DND-41 (cell line): Measurements from ENCODE around the gene TYMS.
A peak's percentile ranks its signal among the peaks of the same experiment; 100 is the strongest.

Experiments used
- ATAC-seq: fragments of 200-7000 bp; cut with Tn5 transposase; 3 replicates; pipeline ENCODE4 v1.9.1; 2021; ENCODE audit warnings: low read depth; ENCODE audit not compliant: insufficient read depth
- DNase-seq: peaks from one replicate; pipeline ENCODE4 v3.0.0-alpha.2; 2020
- H2AFZ ChIP-seq: 2 replicates; pipeline ENCODE4 v1.6.0; 2012; ENCODE audit warnings: low read depth, low read length
- H3K27ac ChIP-seq: 2 replicates; pipeline ENCODE4 v1.5.1; 2012; ENCODE audit warnings: low read length, inconsistent platforms
- H3K27me3 ChIP-seq: fragments of 200-600 bp; sonication (generic); 2 replicates; pipeline ENCODE4 v1.6.0; 2012; ENCODE audit warnings: low read length, mild to moderate bottlenecking, inconsistent platforms; ENCODE audit not compliant: insufficient read depth, poor library complexity
- H3K36me3 ChIP-seq: 2 replicates; pipeline ENCODE4 v1.5.1; 2012; ENCODE audit warnings: low read length, inconsistent platforms; ENCODE audit not compliant: insufficient read depth
- H3K4me1 ChIP-seq: 2 replicates; pipeline ENCODE4 v1.5.1; 2012; ENCODE audit warnings: mild to moderate bottlenecking, low read length; ENCODE audit not compliant: insufficient read depth
- H3K4me2 ChIP-seq: 2 replicates; pipeline ENCODE4 v1.6.0; 2012; ENCODE audit warnings: mild to moderate bottlenecking, moderate library complexity, low read length, inconsistent platforms; ENCODE audit not compliant: insufficient read depth
- H3K4me3 ChIP-seq, 2 experiments: fragments of 200-600 bp in 1 of 2; shearing (Covaris generic) in 1 of 2; 2 replicates each; pipeline ENCODE4 v1.5.1; 2012 to 2016; ENCODE audit warnings: inconsistent platforms in 2 of 2, low read length in 2 of 2, mild to moderate bottlenecking in 2 of 2, low read depth in 1 of 2, moderate library complexity in 1 of 2
- H3K79me2 ChIP-seq: 2 replicates; pipeline ENCODE4 v1.6.0; 2012; ENCODE audit warnings: low read length, inconsistent platforms; ENCODE audit not compliant: insufficient read depth
- H3K9ac ChIP-seq: 2 replicates; pipeline ENCODE4 v1.6.0; 2012; ENCODE audit warnings: low read depth, mild to moderate bottlenecking, inconsistent platforms, low read length, moderate library complexity
- H3K9me3 ChIP-seq: 2 replicates; pipeline ENCODE4 v1.5.1; 2012; ENCODE audit warnings: low read length, moderate library complexity, mild to moderate bottlenecking, inconsistent platforms; ENCODE audit not compliant: insufficient read depth, severe bottlenecking
- H4K20me1 ChIP-seq: 2 replicates; pipeline ENCODE4 v1.6.0; 2012; ENCODE audit warnings: low read length; ENCODE audit not compliant: insufficient read depth
- EZH2 ChIP-seq: IDR thresholded peaks from 3 replicates; pipeline ENCODE4 v1.6.1; 2012; ENCODE audit warnings: borderline replicate concordance, low read depth, mild to moderate bottlenecking, moderate library complexity, low read length, inconsistent platforms; ENCODE audit not compliant: severe bottlenecking
- TF ChIP-seq, protein P1 (sequence below): IDR thresholded peaks from 2 replicates; pipeline ENCODE4 v1.5.1; 2012; ENCODE audit warnings: borderline replicate concordance, low read length, moderate library complexity, mild to moderate bottlenecking; ENCODE audit not compliant: poor library complexity, severe bottlenecking; ENCODE audit errors: extremely low read depth

Gene TYMS

DNA sequence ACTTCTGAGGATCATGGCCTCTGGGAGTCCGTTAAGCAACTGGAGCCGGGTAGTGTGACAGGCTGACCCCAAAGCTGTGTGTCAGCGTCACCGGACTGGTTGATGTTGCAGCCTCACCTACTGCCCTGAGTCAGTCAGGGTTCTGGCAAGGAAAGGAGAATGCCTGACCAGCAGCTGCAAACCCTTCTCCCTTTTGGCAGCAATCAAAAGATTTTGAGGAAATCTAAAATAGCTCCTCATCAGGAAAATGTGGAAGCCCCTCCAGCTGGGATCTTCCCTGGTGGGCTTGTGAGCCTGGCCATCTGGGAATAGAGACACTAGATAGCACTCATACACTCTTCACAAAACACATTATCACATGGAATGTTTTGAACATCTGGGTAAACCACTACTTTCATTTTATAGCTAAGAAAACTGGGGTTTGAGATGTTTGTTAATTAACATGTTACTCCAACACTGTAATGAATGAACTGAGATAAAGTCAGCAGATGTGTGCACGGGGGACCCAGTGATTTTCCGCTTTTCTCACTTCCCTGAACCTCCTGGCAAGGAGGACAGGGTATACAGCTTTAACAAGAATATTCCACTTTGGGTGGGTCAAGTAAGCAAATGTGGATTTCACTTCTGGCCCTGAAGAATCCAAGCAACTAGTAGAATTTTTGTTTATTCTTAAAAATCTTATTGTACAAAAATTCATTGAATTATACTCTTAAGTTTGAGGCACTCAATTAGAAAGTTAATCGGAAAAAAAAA, 36.0 kb upstream of the TYMS start:
- no peak overlapping the region for H3K27ac ChIP-seq
- no peaks in the 10 kb centered on the region for H3K9me3 ChIP-seq
- H3K79me2 ChIP-seq: no peaks in the 10 kb centered on the region
- H2AFZ ChIP-seq: no peak overlapping the region
- H3K4me2 ChIP-seq: no peak overlapping the region
- no peaks in the 10 kb centered on the region for H4K20me1 ChIP-seq
- TF ChIP-seq, protein P1, sequence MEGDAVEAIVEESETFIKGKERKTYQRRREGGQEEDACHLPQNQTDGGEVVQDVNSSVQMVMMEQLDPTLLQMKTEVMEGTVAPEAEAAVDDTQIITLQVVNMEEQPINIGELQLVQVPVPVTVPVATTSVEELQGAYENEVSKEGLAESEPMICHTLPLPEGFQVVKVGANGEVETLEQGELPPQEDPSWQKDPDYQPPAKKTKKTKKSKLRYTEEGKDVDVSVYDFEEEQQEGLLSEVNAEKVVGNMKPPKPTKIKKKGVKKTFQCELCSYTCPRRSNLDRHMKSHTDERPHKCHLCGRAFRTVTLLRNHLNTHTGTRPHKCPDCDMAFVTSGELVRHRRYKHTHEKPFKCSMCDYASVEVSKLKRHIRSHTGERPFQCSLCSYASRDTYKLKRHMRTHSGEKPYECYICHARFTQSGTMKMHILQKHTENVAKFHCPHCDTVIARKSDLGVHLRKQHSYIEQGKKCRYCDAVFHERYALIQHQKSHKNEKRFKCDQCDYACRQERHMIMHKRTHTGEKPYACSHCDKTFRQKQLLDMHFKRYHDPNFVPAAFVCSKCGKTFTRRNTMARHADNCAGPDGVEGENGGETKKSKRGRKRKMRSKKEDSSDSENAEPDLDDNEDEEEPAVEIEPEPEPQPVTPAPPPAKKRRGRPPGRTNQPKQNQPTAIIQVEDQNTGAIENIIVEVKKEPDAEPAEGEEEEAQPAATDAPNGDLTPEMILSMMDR: no peak
- no peak for TF ChIP-seq EZH2
- H3K4me3 ChIP-seq: no peak overlapping the region
- no peak overlapping the region for H3K9ac ChIP-seq
- H3K4me1 ChIP-seq: peaks cover 2% of the 10 kb centered on the region; the same call in 1 of the 2 replicates
- H3K27me3 ChIP-seq: peaks cover 4% of the 10 kb centered on the region
- ATAC-seq (no peak), DNase-seq (no peak)
- no peaks in the 10 kb centered on the region for H3K36me3 ChIP-seq

DNA sequence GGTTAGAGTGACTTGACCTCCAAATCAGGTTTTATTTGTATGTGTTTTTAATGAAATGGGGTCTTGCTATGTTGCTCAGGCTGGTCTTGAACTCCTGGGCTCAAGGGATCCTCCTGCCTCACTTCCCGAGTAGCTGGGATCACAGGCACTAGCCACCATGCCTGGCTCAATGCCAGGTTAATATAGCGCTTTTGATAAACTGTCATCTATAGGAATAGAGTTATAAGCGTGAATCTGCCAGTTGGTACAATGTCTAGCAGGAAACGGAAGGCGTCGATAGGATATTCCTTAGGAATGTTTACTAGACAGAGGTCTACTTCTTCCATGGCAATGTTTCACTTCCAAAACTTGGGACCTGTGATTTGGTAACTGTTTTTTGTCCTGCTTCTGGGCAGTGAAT, 35.2 kb upstream of the TYMS start:
- no peaks in the 10 kb centered on the region for H3K36me3 ChIP-seq
- peaks cover 2% of the 10 kb centered on the region; the same call in 1 of the 2 replicates for H3K4me1 ChIP-seq
- no peaks in the 10 kb centered on the region for H4K20me1 ChIP-seq
- H3K9me3 ChIP-seq: no peaks in the 10 kb centered on the region
- H3K9ac ChIP-seq: no peak overlapping the region
- H3K79me2 ChIP-seq: no peaks in the 10 kb centered on the region
- no peak for TF ChIP-seq EZH2
- TF ChIP-seq, protein P1: no peak
- peaks cover 4% of the 10 kb centered on the region for H3K27me3 ChIP-seq
- H3K27ac ChIP-seq: no peak overlapping the region
- ATAC-seq (no peak), DNase-seq (no peak)
- no peak overlapping the region for H2AFZ ChIP-seq
- H3K4me2 ChIP-seq: no peak overlapping the region
- no peak overlapping the region for H3K4me3 ChIP-seq

DNA sequence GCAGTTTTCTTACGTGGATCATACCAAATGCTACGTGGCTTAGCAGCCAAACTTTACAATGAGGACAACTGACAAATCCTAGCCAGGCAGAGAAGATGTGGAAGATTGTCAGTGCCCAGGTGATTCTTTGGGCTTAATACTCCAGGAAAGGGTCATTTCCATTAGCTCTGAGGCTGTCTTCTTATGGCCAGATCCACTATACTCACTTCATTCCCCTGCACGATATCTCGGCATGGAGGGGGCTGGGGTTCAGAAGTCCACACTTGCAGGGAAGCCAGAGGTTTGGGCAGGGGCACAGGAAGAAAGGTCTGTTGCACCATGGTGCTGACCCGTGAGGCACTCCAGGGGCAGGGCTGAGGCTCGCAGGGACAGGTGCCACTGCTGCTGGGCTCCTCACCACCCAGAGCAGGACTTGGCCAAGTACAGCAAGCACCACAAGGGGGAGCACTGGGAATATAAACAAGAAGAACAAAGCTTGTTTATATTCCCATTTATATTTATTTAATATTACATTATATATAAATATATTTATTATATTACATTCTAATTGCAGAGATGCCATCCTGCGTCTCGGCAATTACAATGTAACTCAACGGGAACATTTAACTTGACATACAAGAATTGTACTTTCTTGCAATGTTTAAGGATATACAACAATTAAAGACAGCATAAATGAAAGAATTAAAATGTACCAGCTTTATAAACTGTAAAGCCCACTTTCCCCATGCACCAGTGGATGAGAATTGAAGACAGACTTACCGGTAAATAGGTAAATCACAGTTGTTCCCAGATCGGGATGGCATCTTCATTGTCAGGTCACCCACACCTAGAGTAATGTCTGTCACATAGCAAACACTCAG, 33.5 kb upstream of the TYMS start:
- no peaks in the 10 kb centered on the region for H3K36me3 ChIP-seq
- peaks cover 2% of the 10 kb centered on the region; the same call in 1 of the 2 replicates for H3K4me1 ChIP-seq
- H3K4me2 ChIP-seq: no peak overlapping the region
- no peak overlapping the region for H3K9ac ChIP-seq
- peak; percentile 99 for ATAC-seq
- no peaks in the 10 kb centered on the region for H3K9me3 ChIP-seq
- H2AFZ ChIP-seq: peak overlapping the region; percentile 49; the same call in 1 of the 2 replicates
- no peak for TF ChIP-seq EZH2
- TF ChIP-seq, protein P1: peak; percentile 78
- H3K4me3 ChIP-seq: no peak overlapping the region
- peak; percentile 78 for DNase-seq
- no peaks in the 10 kb centered on the region for H4K20me1 ChIP-seq
- H3K27ac ChIP-seq: no peak overlapping the region
- H3K27me3 ChIP-seq: peaks cover 4% of the 10 kb centered on the region
- no peaks in the 10 kb centered on the region for H3K79me2 ChIP-seq
